ENCODE measurements around the gene MTTP. TPM values are rescaled to one million over a fixed set of nuclear protein-coding genes. Genes with fewer than 3 reads are reported as not detected.

MTTP gene
- total RNA-seq, 4 donors from 2014 or later: not detected

DNA sequence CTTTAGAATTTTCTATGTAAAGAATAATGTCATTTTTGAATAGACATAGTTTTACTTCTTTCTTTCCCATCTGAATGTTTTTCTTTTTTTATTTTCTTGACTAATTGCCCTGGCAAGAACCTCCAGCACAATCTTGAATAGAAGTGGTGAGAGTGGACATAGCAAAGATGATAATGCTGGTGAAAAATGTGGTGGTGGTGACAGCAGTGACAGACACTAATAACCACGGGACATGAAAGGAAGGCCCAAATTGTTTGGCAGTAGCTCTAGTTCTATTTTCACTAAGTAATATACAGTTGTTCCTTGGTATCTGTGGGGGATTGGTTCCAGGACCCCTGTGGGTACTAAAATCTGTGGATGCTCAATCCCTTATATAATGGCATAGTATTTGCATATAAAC lies 53.4 kb downstream of the MTTP start:
- ATAC-seq (ENCODE audit: low FRiP score) (no peak), DNase-seq (ENCODE audit: low spot score) (no peak)
- TF ChIP-seq, protein P1, sequence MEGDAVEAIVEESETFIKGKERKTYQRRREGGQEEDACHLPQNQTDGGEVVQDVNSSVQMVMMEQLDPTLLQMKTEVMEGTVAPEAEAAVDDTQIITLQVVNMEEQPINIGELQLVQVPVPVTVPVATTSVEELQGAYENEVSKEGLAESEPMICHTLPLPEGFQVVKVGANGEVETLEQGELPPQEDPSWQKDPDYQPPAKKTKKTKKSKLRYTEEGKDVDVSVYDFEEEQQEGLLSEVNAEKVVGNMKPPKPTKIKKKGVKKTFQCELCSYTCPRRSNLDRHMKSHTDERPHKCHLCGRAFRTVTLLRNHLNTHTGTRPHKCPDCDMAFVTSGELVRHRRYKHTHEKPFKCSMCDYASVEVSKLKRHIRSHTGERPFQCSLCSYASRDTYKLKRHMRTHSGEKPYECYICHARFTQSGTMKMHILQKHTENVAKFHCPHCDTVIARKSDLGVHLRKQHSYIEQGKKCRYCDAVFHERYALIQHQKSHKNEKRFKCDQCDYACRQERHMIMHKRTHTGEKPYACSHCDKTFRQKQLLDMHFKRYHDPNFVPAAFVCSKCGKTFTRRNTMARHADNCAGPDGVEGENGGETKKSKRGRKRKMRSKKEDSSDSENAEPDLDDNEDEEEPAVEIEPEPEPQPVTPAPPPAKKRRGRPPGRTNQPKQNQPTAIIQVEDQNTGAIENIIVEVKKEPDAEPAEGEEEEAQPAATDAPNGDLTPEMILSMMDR (IDR thresholded peaks at IDR 0.05): no peak

DNA sequence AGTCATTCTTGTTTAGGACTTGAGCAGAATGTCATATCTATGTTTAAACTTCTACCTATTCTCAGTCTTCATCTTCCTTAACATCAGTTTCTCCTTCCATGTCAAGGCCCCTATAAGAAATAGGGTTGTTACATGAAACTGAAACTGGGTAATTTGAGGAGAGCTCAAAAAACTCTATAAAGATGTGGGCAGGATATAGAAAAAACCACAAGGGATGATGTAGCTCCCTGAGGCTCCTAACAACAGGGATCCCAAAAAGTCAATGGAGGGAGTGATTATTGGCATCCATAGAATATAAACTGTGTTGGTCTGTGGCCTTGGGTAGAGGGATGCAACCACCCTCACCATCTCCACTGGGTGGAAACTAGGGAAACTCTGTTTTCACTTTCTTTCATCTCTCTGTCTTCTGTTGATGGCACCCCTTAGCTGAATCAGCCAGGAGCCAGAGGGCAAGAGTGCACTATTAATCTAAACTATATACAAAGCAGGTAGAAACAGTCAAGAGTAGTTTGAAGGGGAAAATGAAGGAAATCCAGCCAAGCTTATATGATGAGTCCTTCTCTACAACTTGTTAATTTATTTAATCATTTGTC lies 55.4 kb downstream of the MTTP start:
- ATAC-seq (ENCODE audit: low FRiP score) (no peak), DNase-seq (ENCODE audit: low spot score) (no peak)
- TF ChIP-seq, protein P1 (IDR thresholded peaks at IDR 0.05): no peak

DNA sequence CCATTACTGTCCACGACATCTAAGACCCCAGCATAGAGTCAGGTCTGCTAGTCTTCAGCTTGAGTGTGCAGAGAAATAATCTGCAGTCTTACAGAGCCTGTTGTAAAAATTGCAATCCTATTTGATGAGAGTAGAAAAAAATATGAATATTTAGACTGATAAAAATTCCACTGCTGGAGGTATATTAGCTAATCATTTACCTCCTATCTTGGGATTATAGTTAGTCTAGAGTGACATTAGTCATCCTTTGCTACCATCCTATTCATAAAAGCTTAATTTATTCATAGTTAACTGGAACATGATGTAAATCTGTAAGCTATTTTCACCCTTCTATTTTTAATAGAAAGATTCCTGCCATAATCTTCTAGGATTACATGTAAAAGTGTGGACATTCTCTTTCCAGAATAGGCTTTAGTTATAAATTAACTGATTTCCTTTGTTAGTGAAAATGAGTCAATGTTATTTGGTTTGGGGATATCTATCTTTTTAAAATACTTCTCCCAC lies 56.3 kb downstream of the MTTP start:
- TF ChIP-seq, protein P1 (IDR thresholded peaks at IDR 0.05): no peak
- ATAC-seq (ENCODE audit: low FRiP score): no peak
- no peak for DNase-seq (ENCODE audit: low spot score)

DNA sequence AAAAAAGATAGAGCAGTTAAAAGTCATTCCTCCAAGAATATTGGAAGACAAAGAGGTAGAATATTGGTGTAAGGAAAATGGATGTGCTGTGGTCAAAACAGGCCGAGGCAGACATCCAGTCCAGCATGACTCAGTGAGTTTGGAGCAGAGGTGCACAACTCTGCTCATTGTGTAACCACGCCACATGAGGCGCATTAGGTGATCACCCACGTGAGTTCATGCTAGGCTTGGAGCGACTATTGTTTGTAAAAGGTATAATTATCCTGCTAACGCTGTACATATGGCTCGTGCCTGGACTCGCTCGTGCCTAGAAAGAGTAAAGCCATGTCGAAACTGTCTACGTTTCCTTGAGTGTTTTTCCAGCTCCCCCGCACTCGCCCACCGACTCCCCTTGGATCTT lies 59.1 kb downstream of the MTTP start:
- TF ChIP-seq, protein P1 (IDR thresholded peaks at IDR 0.05): no peak
- ATAC-seq (ENCODE audit: low FRiP score) (no peak), DNase-seq (ENCODE audit: low spot score) (no peak)

DNA sequence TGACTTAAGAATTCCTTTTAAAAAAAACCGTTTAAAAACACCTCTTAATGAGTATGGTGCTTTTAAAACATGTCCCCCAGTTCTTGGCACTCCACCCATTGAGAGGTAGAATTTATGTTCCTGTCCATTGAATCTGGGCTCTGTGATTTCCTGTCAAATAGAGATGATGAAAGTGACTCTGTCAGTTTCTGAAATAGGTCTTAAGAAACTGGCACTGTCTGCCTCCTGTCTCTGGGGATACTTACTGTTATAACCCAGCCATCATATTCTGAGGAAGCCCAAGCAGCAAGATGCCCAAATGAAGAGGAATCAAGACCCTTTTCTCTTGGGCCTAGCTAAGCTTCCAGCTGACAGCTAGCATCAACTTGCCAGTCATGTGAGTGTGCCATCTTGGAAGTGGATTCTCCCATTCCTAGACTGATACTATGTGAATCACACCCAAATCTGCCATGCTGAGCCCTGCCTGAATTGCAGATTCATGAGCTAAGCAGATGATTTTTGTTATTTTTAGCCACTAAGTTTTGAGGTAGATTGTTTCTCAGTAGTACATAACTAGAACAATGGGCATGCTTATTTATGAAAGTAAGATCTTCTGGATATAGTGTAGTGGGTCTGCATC lies 60.2 kb downstream of the MTTP start:
- TF ChIP-seq, protein P1 (IDR thresholded peaks at IDR 0.05): no peak
- DNase-seq (ENCODE audit: low spot score) (no peak), ATAC-seq (ENCODE audit: low FRiP score) (no peak)

DNA sequence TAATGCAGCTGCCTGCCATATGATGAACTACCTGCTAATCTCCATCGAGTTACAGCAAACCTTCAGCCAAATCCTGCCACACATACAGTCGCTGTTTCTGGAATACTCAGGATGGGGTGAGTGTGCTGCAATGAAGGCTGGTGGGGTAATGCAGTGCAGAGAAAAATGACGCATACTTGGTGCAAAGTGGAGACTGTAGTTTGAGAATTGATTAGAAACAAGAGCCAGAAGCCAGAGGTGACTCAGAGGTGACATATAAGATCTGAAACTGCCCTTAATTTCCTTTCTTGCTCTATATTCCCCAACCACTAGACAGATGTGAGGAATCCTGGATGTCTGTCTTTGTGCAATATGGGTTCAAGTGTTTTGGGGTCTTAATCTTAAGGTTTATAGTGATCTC lies 61.0 kb downstream of the MTTP start:
- no peak for ATAC-seq (ENCODE audit: low FRiP score)
- TF ChIP-seq, protein P1 (IDR thresholded peaks at IDR 0.05): no peak
- DNase-seq (ENCODE audit: low spot score): no peak

DNA sequence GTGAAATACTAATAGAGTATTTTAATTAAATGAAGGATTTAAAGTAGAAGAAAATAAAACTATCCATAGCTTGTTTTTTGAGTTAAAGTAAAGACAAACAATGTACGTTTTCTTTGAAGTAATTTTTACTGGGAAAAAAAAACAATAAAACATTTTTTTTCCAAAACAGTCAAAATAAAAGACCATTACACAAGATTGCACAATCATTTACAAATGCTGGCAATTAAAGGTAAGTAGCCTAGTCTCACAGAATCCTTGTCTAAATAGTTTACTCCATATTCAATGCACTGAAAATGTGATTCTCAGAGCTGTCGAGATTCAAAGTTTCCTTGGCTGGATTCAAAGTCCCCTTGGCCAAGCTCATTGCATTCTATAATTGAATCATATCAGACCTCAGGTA lies 61.8 kb downstream of the MTTP start:
- no peak for DNase-seq (ENCODE audit: low spot score)
- TF ChIP-seq, protein P1 (IDR thresholded peaks at IDR 0.05): no peak
- ATAC-seq (ENCODE audit: low FRiP score): no peak
